ENCODE results near the gene PCYT2. TPM values are rescaled to one million over a fixed set of nuclear protein-coding genes. Genes with fewer than 3 reads are reported as not detected.

The PCYT2 gene
- total and polyA plus RNA-seq, 8 donors, result 9.0 to 35.3 (median 17.7) TPM

GRCh38 chr17:81863833-81864768, 47.1 kb downstream of the PCYT2 start:
- peak overlapping the region in 3 of 4 donors; percentile 28 to 78 (median 33) for H3K27ac ChIP-seq
- ATAC-seq (no peak), FAIRE-seq (no peak), DNase-seq (peak in 4 of 6 donors; percentile 47 to 78 (median 62))
- TF ChIP-seq, protein P1, sequence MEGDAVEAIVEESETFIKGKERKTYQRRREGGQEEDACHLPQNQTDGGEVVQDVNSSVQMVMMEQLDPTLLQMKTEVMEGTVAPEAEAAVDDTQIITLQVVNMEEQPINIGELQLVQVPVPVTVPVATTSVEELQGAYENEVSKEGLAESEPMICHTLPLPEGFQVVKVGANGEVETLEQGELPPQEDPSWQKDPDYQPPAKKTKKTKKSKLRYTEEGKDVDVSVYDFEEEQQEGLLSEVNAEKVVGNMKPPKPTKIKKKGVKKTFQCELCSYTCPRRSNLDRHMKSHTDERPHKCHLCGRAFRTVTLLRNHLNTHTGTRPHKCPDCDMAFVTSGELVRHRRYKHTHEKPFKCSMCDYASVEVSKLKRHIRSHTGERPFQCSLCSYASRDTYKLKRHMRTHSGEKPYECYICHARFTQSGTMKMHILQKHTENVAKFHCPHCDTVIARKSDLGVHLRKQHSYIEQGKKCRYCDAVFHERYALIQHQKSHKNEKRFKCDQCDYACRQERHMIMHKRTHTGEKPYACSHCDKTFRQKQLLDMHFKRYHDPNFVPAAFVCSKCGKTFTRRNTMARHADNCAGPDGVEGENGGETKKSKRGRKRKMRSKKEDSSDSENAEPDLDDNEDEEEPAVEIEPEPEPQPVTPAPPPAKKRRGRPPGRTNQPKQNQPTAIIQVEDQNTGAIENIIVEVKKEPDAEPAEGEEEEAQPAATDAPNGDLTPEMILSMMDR (IDR thresholded peaks at IDR 0.05), result no peak
- H3K4me1 ChIP-seq, result peaks cover 31 to 52% (median 36%) of the 10 kb centered on the region in 3 donors
- intact Hi-C loops (cut with DNase I), result no loop called here
- peaks cover 0 to 11% (median 10%) of the 10 kb centered on the region in 3 donors for H3K36me3 ChIP-seq
- WGBS, 2 donors, result 44 to 56% methylated on average over 9 of the region's 9 CpGs
- no peaks in the 10 kb centered on the region for H3K9me3 ChIP-seq
- no peaks in the 10 kb centered on the region for H3K27me3 ChIP-seq
- H3K4me3 ChIP-seq, result peak overlapping the region in 1 of 4 donors; percentile 64

DNA sequence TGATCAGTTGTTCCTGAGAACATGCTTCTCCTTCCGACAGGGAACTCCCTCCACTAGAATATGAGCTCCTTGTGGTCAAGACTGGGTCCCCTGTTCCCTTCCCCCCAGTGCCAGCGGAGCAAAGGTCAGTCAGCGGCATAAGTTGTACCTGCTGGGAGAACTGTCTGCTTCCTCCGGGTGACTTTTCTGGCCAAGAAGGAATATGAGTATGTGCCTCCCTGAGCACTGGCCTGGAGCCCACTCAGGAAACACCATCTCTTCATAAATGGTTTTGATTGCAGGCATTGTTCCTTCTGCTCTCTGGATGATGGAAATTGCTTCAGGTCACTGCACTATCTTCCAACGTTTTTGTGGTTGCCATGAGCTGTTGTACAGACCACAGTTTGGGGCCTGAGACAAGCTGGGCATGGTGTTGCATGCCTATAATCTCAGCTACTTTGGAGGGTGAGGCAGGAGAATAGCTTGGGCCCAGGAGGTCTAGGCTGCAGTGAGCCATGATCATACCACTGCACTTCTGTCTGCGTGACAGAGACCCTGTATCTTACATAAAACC, 48.0 kb downstream of the PCYT2 start:
- TF ChIP-seq, protein P1 (IDR thresholded peaks at IDR 0.05), result no peak
- intact Hi-C loops (cut with DNase I), result no loop called here
- Histone ChIP-seq H3K9me3 (no peaks in the 10 kb centered on the region), H3K4me1 (peaks cover 27 to 51% (median 34%) of the 10 kb centered on the region in 3 donors), H3K27me3 (no peaks in the 10 kb centered on the region), H3K36me3 (peaks cover 0 to 9% (median 8%) of the 10 kb centered on the region in 3 donors), H3K27ac (peak overlapping the region; percentile 91 to 98 (median 96)), H3K4me3 (peak overlapping the region in 2 of 4 donors; percentile 64 to 70)
- ATAC-seq, result no peak
- FAIRE-seq, result no peak
- WGBS, 2 donors, result 44 to 51% methylated on average over 6 of the region's 6 CpGs
- DNase-seq, result peak in 2 of 6 donors; percentile 50 to 54

DNA sequence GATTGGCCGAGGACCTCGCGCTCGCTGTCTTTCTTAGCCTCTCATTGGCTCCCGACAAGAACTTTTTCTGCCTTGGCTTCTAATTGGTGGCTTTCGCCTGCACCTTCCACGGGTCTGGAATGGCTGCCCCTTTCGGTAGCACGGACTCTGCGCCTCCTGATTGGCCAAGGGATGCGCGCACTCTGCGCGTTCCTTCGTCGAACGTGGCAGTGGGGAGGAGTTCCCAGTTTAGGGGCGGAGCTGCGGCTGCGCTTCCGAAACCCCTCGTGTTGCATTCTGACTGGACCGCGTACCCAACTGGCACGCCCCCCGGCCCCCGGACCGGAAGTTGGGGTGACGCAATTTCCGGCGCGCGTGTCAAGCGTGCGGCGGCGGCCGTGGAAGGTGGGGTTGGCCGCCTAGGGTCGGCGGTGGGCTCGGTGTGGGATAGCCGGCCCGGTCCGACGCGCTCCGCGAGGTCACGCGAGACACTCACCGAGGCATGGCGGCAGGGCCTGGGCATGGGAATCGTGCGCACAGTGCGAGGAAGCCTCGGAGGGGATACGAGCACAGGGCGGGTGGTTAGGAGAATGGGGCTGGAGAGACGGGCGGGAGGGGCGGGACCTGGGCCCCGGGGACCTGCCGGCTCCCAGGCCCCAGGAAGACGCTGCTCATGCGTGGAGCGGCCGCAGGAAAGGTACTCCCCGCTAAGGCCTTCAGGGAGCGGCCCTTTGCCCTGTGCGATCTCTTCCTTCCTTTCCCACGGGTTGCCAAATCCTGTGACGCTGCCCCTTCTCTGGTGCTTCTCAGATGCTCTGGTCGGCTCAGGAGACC, 50.2 kb downstream of the PCYT2 start:
- ATAC-seq (peak; percentile 73 to 86 (median 78)), FAIRE-seq (peak; percentile 92), DNase-seq (peak; percentile 99 to 100 (median 100))
- Histone ChIP-seq H3K4me3 (peak overlapping the region; percentile 44 to 78 (median 67)), H3K4me1 (peaks cover 14 to 42% (median 25%) of the 10 kb centered on the region in 3 donors), H3K9me3 (no peaks in the 10 kb centered on the region), H3K27me3 (no peaks in the 10 kb centered on the region), H3K27ac (peak overlapping the region; percentile 91 to 98 (median 96)), H3K36me3 (peaks cover 0 to 17% (median 15%) of the 10 kb centered on the region in 3 donors)
- TF ChIP-seq, protein P1 (IDR thresholded peaks at IDR 0.05), result peak in 1 of 4 donors; percentile 17
- 0 to 1% methylated on average over 60 to 74 of the region's 74 CpGs for WGBS, 2 donors
- intact Hi-C loops (cut with DNase I), result no loop called here

GRCh38 chr17:81859906-81860755, 51.1 kb downstream of the PCYT2 start, which contains the start of gene P4HB:
Gene P4HB, minus strand, starts transcription at chr17:81860535. Its CDS starts 64 bp downstream, at chr17:81860471.
- WGBS, 2 donors, result 0% methylated on average over 48 to 95 of the region's 95 CpGs
- Histone ChIP-seq H3K4me1 (peaks cover 6 to 42% (median 21%) of the 10 kb centered on the region in 3 donors), H3K4me3 (peak within 1 kb of the TSS; percentile 90 to 99 (median 98)), H3K9me3 (no peaks in the 10 kb centered on the region), H3K36me3 (peaks cover 0 to 19% (median 15%) of the 10 kb centered on the region in 3 donors), H3K27me3 (no peaks in the 10 kb centered on the region), H3K27ac (peak within 1 kb of the TSS; percentile 95 to 98 (median 96))
- FAIRE-seq, result no peak
- peak in 2 of 4 donors; percentile 60 to 73 for ATAC-seq
- DNase-seq, result peak in 5 of 6 donors; percentile 35 to 99 (median 96)
- TF ChIP-seq, protein P1 (IDR thresholded peaks at IDR 0.05), result no peak
- intact Hi-C loops (cut with DNase I), result no loop called here
